Testis (tissue), 3 donors: ENCODE measurements around the gene PTPRC. TPM values are rescaled to one million over a fixed set of nuclear protein-coding genes. Genes with fewer than 3 reads are reported as not detected.

ENCODE experiments used
- DNase-seq: peaks from one replicate; pipeline ENCODE4 v3.0.0-alpha.2; 2019
- H3K27ac ChIP-seq, 2 donors: fragments of 200-600 bp; sonication (generic); one replicate each; pipeline ENCODE4 v1.5.1; 2019
- H3K27me3 ChIP-seq: fragments of 200-600 bp; sonication (generic); one replicate; pipeline ENCODE4 v1.5.1; 2019
- H3K36me3 ChIP-seq: fragments of 200-600 bp; sonication (generic); one replicate; pipeline ENCODE4 v1.5.1; 2017; ENCODE audit warnings: low read depth; ENCODE audit errors: missing control alignments
- H3K4me1 ChIP-seq: fragments of 200-600 bp; sonication (generic); one replicate; pipeline ENCODE4 v1.5.1; 2019
- H3K4me3 ChIP-seq, 2 donors: fragments of 200-600 bp; sonication (generic); one replicate each; pipeline ENCODE4 v1.5.1; 2017 to 2019
- H3K9me3 ChIP-seq: fragments of 200-600 bp; sonication (generic); one replicate; pipeline ENCODE4 v1.5.1; 2017
- POLR2A ChIP-seq: fragments of 450-650 bp; IDR thresholded peaks from one replicate; pipeline ENCODE4 v1.6.1; 2017; ENCODE audit warnings: antibody characterized with exemption, mild to moderate bottlenecking, moderate library complexity
- WGBS, 2 donors: methylation state at CpG; one replicate each; pipeline ENCODE4 v1.1.5; 2018; 5-methylcytosine and 5-hydroxymethylcytosine counted together
- intact Hi-C: fragments of 100-400 bp; cut with DNase I; formaldehyde crosslinking; loops from one replicate; pipeline ENCODE4 v1.15.1; 2023; ENCODE audit warnings: low total_unique reads
- polyA plus RNA-seq: library from polyadenylated mRNA; stranded (reverse); fragments of 350-450 nt; fragmentation: Illumina TruSeq; extraction: RNeasy Lipid Tissue Mini Kit (QIAGEN cat#74804); gene quantifications from one replicate; pipeline ENCODE4 v1.2.3, GENCODE V29; 2014; ENCODE audit warnings: low read depth, low replicate concordance; ENCODE audit not compliant: insufficient read depth
- total RNA-seq, 2 donors: library from RNA; depleted of rRNA; stranded (reverse); fragments of >200 nt; gene quantifications; one replicate each; pipeline ENCODE4 v1.2.3, GENCODE V29; 2016
- TF ChIP-seq, protein P1 (sequence below), 3 experiments: fragments of 450-650 bp in 2 of 3; fragments of 200-600 bp in 1 of 3; sonication (generic) in 1 of 3; IDR thresholded peaks; one replicate each; pipeline ENCODE4 v1.5.1; 2016 to 2019; ENCODE audit warnings: antibody characterized with exemption in 3 of 3, mild to moderate bottlenecking in 2 of 3, moderate library complexity in 1 of 3

PTPRC gene
- total and polyA plus RNA-seq, 3 donors from 2014 or later: 5.1 to 10.8 (median 9.7) TPM

DNA sequence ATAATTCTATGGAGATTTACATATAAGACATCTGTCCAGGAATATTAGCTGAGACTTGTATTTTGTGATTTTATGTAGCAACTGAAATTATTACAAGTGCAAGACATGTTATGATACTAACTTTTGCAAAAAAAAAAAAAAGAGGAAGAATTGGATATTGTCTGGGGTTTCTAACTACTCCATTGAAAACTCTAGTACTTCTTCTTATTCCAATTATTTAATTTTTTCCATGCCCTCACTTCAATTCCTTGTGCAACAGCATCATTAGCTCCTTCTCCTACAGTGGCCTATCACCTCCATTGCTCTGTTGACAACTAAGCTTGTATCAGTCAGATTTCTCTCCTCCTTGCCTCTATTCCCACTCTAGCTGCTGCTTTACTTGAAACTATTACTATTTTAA is 126.6 kb downstream of the PTPRC start:
- TF ChIP-seq POLR2A: no peak
- TF ChIP-seq, protein P1, sequence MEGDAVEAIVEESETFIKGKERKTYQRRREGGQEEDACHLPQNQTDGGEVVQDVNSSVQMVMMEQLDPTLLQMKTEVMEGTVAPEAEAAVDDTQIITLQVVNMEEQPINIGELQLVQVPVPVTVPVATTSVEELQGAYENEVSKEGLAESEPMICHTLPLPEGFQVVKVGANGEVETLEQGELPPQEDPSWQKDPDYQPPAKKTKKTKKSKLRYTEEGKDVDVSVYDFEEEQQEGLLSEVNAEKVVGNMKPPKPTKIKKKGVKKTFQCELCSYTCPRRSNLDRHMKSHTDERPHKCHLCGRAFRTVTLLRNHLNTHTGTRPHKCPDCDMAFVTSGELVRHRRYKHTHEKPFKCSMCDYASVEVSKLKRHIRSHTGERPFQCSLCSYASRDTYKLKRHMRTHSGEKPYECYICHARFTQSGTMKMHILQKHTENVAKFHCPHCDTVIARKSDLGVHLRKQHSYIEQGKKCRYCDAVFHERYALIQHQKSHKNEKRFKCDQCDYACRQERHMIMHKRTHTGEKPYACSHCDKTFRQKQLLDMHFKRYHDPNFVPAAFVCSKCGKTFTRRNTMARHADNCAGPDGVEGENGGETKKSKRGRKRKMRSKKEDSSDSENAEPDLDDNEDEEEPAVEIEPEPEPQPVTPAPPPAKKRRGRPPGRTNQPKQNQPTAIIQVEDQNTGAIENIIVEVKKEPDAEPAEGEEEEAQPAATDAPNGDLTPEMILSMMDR (IDR thresholded peaks at IDR 0.05): no peak
- Histone ChIP-seq H3K27me3 (no peaks in the 10 kb centered on the region), H3K27ac (no peak overlapping the region), H3K4me1 (no peaks in the 10 kb centered on the region), H3K4me3 (no peak overlapping the region), H3K9me3 (no peaks in the 10 kb centered on the region), H3K36me3 (no peaks in the 10 kb centered on the region)
- intact Hi-C loops: no loop called here
- no peak for DNase-seq

DNA sequence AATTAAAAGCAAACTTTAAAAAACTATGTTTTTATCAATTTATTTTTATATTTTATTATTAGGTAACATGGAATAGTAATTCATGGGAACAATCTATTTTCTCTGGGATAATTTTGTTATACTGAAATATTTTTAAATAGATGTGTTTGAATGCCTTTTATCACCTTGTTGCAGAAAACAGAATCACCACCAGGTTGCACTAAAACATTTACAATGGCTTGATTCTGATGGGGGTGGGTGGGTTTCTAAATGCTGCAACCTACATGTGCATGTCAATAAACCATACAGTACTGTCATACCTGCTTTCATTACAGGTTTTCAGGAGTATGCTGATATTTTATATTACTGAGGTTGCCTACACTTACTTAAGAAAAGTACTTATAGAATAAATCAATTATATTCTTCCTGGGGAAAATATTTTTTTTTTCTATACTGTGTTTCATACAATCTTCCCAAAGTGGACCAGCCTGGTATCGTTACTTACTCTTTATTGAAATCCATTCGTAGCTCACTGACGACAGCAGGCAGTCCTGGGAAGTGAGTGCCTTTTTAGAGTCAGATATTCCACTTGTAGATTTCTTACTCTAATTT is 132.8 kb downstream of the PTPRC start:
- WGBS, 2 donors: 86 to 87% methylated on average over 3 of the region's 3 CpGs
- DNase-seq: no peak
- TF ChIP-seq, protein P1 (IDR thresholded peaks at IDR 0.05): peak in 1 of 3 experiments; percentile 33
- TF ChIP-seq POLR2A: no peak
- intact Hi-C loops: no loop called here
- no peaks in the 10 kb centered on the region for H3K36me3 ChIP-seq
- no peaks in the 10 kb centered on the region for H3K4me1 ChIP-seq
- no peak overlapping the region for H3K4me3 ChIP-seq
- no peaks in the 10 kb centered on the region for H3K9me3 ChIP-seq
- no peak overlapping the region for H3K27ac ChIP-seq
- no peaks in the 10 kb centered on the region for H3K27me3 ChIP-seq

DNA sequence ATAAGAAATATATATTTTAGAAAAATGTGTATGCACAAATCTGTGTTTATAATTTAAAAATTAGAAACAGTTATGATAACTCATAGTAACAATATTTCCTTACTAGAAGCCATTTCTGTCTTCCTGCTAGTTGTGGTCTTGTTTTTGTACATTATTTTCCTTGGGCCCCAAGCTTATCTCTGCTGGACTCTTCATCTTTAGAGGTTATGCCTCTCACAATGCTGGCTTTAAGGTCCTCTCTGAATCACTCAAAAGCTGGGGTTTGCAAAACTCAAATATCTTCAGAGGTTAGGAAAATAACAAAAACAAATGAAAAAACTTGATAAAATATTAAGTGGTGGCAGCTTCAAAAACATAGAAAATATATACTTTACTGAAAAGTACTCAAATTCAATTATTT is 133.8 kb downstream of the PTPRC start:
- H3K27me3 ChIP-seq: no peaks in the 10 kb centered on the region
- intact Hi-C loops: no loop called here
- no peaks in the 10 kb centered on the region for H3K4me1 ChIP-seq
- no peak for DNase-seq
- no peaks in the 10 kb centered on the region for H3K36me3 ChIP-seq
- no peaks in the 10 kb centered on the region for H3K9me3 ChIP-seq
- no peak overlapping the region for H3K27ac ChIP-seq
- TF ChIP-seq, protein P1 (IDR thresholded peaks at IDR 0.05): no peak
- no peak for TF ChIP-seq POLR2A
- no peak overlapping the region for H3K4me3 ChIP-seq

DNA sequence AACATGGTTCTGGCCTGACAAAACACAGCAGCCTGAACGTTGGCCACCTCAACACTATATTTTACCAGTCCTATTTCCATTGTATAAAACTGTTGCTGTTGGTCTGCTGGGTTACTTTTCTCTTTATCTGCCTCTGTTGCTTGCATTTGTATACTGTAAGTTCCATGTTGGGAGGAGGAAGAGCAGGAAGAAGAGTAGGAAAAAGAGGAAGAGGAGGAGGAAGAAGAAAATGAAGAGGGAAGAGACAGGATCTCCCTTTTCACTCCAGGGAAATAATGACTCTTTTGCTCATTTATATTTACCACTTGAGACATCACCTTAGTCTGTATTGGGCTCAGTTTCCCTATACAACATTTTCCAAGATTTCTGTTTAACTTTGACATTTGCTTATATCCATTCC is 134.2 kb downstream of the PTPRC start:
- no peaks in the 10 kb centered on the region for H3K27me3 ChIP-seq
- H3K9me3 ChIP-seq: no peaks in the 10 kb centered on the region
- no peaks in the 10 kb centered on the region for H3K36me3 ChIP-seq
- H3K27ac ChIP-seq: no peak overlapping the region
- TF ChIP-seq POLR2A: no peak
- TF ChIP-seq, protein P1 (IDR thresholded peaks at IDR 0.05): no peak
- H3K4me3 ChIP-seq: no peak overlapping the region
- DNase-seq: no peak
- no peaks in the 10 kb centered on the region for H3K4me1 ChIP-seq
- intact Hi-C loops: no loop called here
- 60 to 73% methylated on average over 1 of the region's 1 CpG for WGBS, 2 donors

DNA sequence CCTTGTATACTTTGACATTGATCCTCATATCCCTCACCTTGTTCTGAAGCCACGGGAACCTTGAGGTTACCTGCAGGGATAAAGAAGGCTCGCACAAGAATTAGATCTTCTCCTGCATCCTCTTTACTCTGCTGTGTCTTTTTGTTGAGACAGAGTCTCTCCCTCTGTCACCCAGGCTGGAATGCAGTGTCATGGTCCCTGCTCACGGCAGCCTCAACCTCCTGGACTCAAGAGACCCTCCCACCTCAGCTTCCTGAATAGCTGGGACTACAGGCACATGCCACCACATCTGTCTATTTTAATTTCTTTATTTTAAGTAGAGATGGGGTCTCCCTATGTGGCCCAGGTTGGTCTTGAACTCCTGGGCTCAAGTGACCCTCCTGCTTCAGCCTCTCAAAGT is 134.7 kb downstream of the PTPRC start:
- Histone ChIP-seq H3K27me3 (no peaks in the 10 kb centered on the region), H3K4me1 (no peaks in the 10 kb centered on the region), H3K9me3 (no peaks in the 10 kb centered on the region), H3K36me3 (no peaks in the 10 kb centered on the region), H3K27ac (no peak overlapping the region), H3K4me3 (no peak overlapping the region)
- no peak for DNase-seq
- TF ChIP-seq, protein P1 (IDR thresholded peaks at IDR 0.05): no peak
- no peak for TF ChIP-seq POLR2A
- intact Hi-C loops: no loop called here
- WGBS, 2 donors: 93 to 98% methylated on average over 3 of the region's 3 CpGs
